Liver (tissue), 9 donors: ENCODE results near the gene WDR1. TPM values are rescaled to one million over a fixed set of nuclear protein-coding genes. Genes with fewer than 3 reads are reported as not detected.

Experiments used
- DNase-seq: peaks from one replicate; pipeline ENCODE4 v3.0.0-alpha.2; 2017; ENCODE audit warnings: low spot score
- H3K27ac ChIP-seq, 2 donors: one replicate each; pipeline ENCODE4 v1.7.0; 2013; ENCODE audit warnings: inconsistent platforms in 2 of 2, low read length in 2 of 2, control low read depth in 1 of 2, low read depth in 1 of 2, mild to moderate bottlenecking in 1 of 2
- H3K27me3 ChIP-seq, 4 donors: one replicate each; pipeline versions ENCODE4 v1.6.1 to v1.7.0; 2013; ENCODE audit warnings: low read length in 3 of 4, inconsistent platforms in 1 of 4, mild to moderate bottlenecking in 1 of 4, moderate library complexity in 1 of 4; ENCODE audit not compliant: control insufficient read depth in 4 of 4, insufficient read depth in 4 of 4
- H3K36me3 ChIP-seq, 4 donors: one replicate each; pipeline versions ENCODE4 v1.6.1 to v1.7.0; 2013; ENCODE audit warnings: low read length in 3 of 4, mild to moderate bottlenecking in 3 of 4, low read depth in 1 of 4, moderate library complexity in 1 of 4; ENCODE audit not compliant: control insufficient read depth in 4 of 4, insufficient read depth in 3 of 4
- H3K4me1 ChIP-seq, 4 donors: one replicate each; pipeline versions ENCODE4 v1.6.1 to v1.7.0; 2013; ENCODE audit warnings: low read length in 3 of 4, mild to moderate bottlenecking in 3 of 4, moderate library complexity in 1 of 4; ENCODE audit not compliant: control insufficient read depth in 4 of 4, insufficient read depth in 4 of 4
- H3K4me3 ChIP-seq, 3 donors: one replicate each; pipeline versions ENCODE4 v1.6.1 to v1.7.0; 2013; ENCODE audit warnings: low read length in 3 of 3, control low read depth in 1 of 3, low read depth in 1 of 3, mild to moderate bottlenecking in 1 of 3
- H3K9ac ChIP-seq, 2 donors: one replicate each; pipeline ENCODE4 v1.7.0; 2013; ENCODE audit warnings: low read length in 2 of 2, mild to moderate bottlenecking in 2 of 2, moderate library complexity in 2 of 2, control low read depth in 1 of 2, low read depth in 1 of 2
- H3K9me3 ChIP-seq, 4 donors: one replicate each; pipeline versions ENCODE4 v1.6.1 to v1.7.0; 2013; ENCODE audit warnings: low read length in 3 of 4; ENCODE audit not compliant: control insufficient read depth in 4 of 4
- ATF3 ChIP-seq: IDR thresholded peaks from 2 replicates; pipeline ENCODE4 v1.6.1; 2016; ENCODE audit warnings: antibody characterized with exemption
- CTCF ChIP-seq: fragments of 150-350 bp; IDR thresholded peaks from 2 replicates; pipeline ENCODE4 v1.5.1; 2017; ENCODE audit warnings: improper control_type of control experiment, low read depth, low read length; ENCODE audit not compliant: missing input control
- EGR1 ChIP-seq, 2 donors: IDR thresholded peaks; 2 replicates each; pipeline ENCODE4 v1.6.1; 2016 to 2018; ENCODE audit warnings: antibody characterized with exemption in 2 of 2, low read depth in 2 of 2
- FOXA1 ChIP-seq: IDR thresholded peaks from 2 replicates; pipeline ENCODE4 v1.6.1; 2016; ENCODE audit warnings: antibody characterized with exemption
- FOXA2 ChIP-seq: IDR thresholded peaks from 2 replicates; pipeline ENCODE4 v1.6.1; 2016; ENCODE audit warnings: antibody characterized with exemption
- GABPA ChIP-seq, 2 donors: IDR thresholded peaks in 1 of 2; conservative IDR thresholded peaks in 1 of 2; 2 replicates each; pipeline ENCODE4 v1.6.1; 2016; ENCODE audit warnings: antibody characterized with exemption in 2 of 2, mild to moderate bottlenecking in 1 of 2, moderate library complexity in 1 of 2
- HNF4A ChIP-seq, 2 donors: conservative IDR thresholded peaks; 2 replicates each; pipeline ENCODE4 v1.6.1; 2016; ENCODE audit warnings: antibody characterized with exemption in 2 of 2, mild to moderate bottlenecking in 2 of 2
- HNF4G ChIP-seq: IDR thresholded peaks from 2 replicates; pipeline ENCODE4 v1.6.1; 2016; ENCODE audit warnings: antibody characterized with exemption
- JUND ChIP-seq, 2 donors: IDR thresholded peaks; 2 replicates each; pipeline ENCODE4 v1.6.1; 2016; ENCODE audit warnings: antibody characterized with exemption in 2 of 2
- MAX ChIP-seq: IDR thresholded peaks from 2 replicates; pipeline ENCODE4 v1.6.1; 2016; ENCODE audit warnings: antibody characterized with exemption
- NR2F2 ChIP-seq: IDR thresholded peaks from 2 replicates; pipeline ENCODE4 v1.6.1; 2016; ENCODE audit warnings: antibody characterized with exemption
- RAD21 ChIP-seq, 2 donors: IDR thresholded peaks; 2 replicates each; pipeline ENCODE4 v1.6.1; 2016; ENCODE audit warnings: antibody characterized with exemption in 2 of 2, mild to moderate bottlenecking in 2 of 2
- REST ChIP-seq: IDR thresholded peaks from 2 replicates; pipeline ENCODE4 v1.6.1; 2016; ENCODE audit warnings: antibody characterized with exemption, mild to moderate bottlenecking
- RXRA ChIP-seq, 2 donors: IDR thresholded peaks; 2 replicates each; pipeline ENCODE4 v1.6.1; 2017 to 2018; ENCODE audit warnings: antibody characterized with exemption in 2 of 2, mild to moderate bottlenecking in 1 of 2
- SP1 ChIP-seq: IDR thresholded peaks from 2 replicates; pipeline ENCODE4 v1.6.1; 2018; ENCODE audit warnings: antibody characterized with exemption, mild to moderate bottlenecking
- TAF1 ChIP-seq: conservative IDR thresholded peaks from 2 replicates; pipeline ENCODE4 v1.6.1; 2016; ENCODE audit warnings: antibody characterized with exemption, mild to moderate bottlenecking
- YY1 ChIP-seq: IDR thresholded peaks from 2 replicates; pipeline ENCODE4 v1.6.1; 2016; ENCODE audit warnings: antibody characterized with exemption, mild to moderate bottlenecking
- ZBTB33 ChIP-seq: IDR thresholded peaks from 2 replicates; pipeline ENCODE4 v1.6.1; 2016; ENCODE audit warnings: antibody characterized with exemption
- WGBS: extraction: QIAGEN DNeasy Blood & Tissue Kit; methylation state at CpG from one replicate; pipeline ENCODE4 v1.1.7; 2013; 5-methylcytosine and 5-hydroxymethylcytosine counted together
- polyA plus RNA-seq, 2 donors: library from polyadenylated mRNA; stranded (reverse) in 1 of 2; unstranded in 1 of 2; fragments of 200-250 nt in 1 of 2; fragments of >200 nt in 1 of 2; fragmentation: Nextera tagmentation in 1 of 2; extraction: Ambion mirVana in 1 of 2; gene quantifications; one replicate each; pipeline versions ENCODE4 v1.2.1 to v1.2.3, GENCODE V29; 2013 to 2015
- total RNA-seq, 2 donors: library from RNA; depleted of rRNA; stranded (reverse); fragments of >200 nt; gene quantifications; one replicate each; pipeline ENCODE4 v1.2.3, GENCODE V29; 2014
- donor health status: healthy.
- donor health status: healthy.
- donor health status: healthy.
- donor health status: healthy.
- donor health status: healthy.

Gene WDR1
- total and polyA plus RNA-seq, 4 donors = 31.1 to 97.4 (median 65.7) TPM

- TF ChIP-seq SP1 = no peak
- no peak for TF ChIP-seq YY1
These were observed 58.2 kb downstream of the WDR1 start (continued) for GRCh38 chr4:10058371-10058770.

GRCh38 chr4:10057023-10057395 is 59.6 kb downstream of the WDR1 start:
- no peak for DNase-seq
- no peaks in the 10 kb centered on the region for H3K9me3 ChIP-seq
- no peak overlapping the region for H3K27ac ChIP-seq
- no peaks in the 10 kb centered on the region for H3K27me3 ChIP-seq
- 90% methylated on average over 4 of the region's 4 CpGs for WGBS
- H3K4me3 ChIP-seq = no peak overlapping the region
- no peaks in the 10 kb centered on the region for H3K4me1 ChIP-seq
- no peaks in the 10 kb centered on the region for H3K36me3 ChIP-seq
- TF ChIP-seq FOXA2 = no peak
- no peak for TF ChIP-seq GABPA (IDR thresholded peaks at IDR 0.05 in 1 of 2, conservative IDR thresholded peaks at IDR 0.05 in 1 of 2)
- no peak for TF ChIP-seq RXRA (IDR thresholded peaks at IDR 0.05)
- TF ChIP-seq RAD21 (IDR thresholded peaks at IDR 0.05) = no peak
- TF ChIP-seq EGR1 (IDR thresholded peaks at IDR 0.05; ENCODE audit: low read depth in 2 of 2) = no peak
- no peak for TF ChIP-seq JUND (IDR thresholded peaks at IDR 0.05)
- no peak for TF ChIP-seq ZBTB33
- no peak overlapping the region for H3K9ac ChIP-seq

- no peaks in the 10 kb centered on the region for H3K36me3 ChIP-seq
- TF ChIP-seq ATF3 (no peak), RXRA (IDR thresholded peaks at IDR 0.05) (no peak), RAD21 (IDR thresholded peaks at IDR 0.05) (no peak), SP1 (no peak), TAF1 (no peak), REST (no peak), JUND (IDR thresholded peaks at IDR 0.05) (no peak), YY1 (no peak), EGR1 (IDR thresholded peaks at IDR 0.05; ENCODE audit: low read depth in 2 of 2) (no peak), FOXA1 (no peak), MAX (no peak), ZBTB33 (no peak), GABPA (IDR thresholded peaks at IDR 0.05 in 1 of 2, conservative IDR thresholded peaks at IDR 0.05 in 1 of 2) (no peak), FOXA2 (no peak), HNF4A (conservative IDR thresholded peaks at IDR 0.05) (no peak), CTCF (no peak), HNF4G (no peak), NR2F2 (no peak)
- WGBS = 90% methylated on average over 8 of the region's 8 CpGs
- no peak for DNase-seq
- H3K9me3 ChIP-seq = no peaks in the 10 kb centered on the region
- H3K27ac ChIP-seq = no peak overlapping the region
- H3K9ac ChIP-seq = no peak overlapping the region
- H3K4me3 ChIP-seq = no peak overlapping the region
- H3K4me1 ChIP-seq = no peaks in the 10 kb centered on the region
- no peaks in the 10 kb centered on the region for H3K27me3 ChIP-seq
These were observed 60.1 kb downstream of the WDR1 start for GRCh38 chr4:10056334-10057022.
